GM12891 (cell line): ENCODE results near the gene FRMD5.

ENCODE experiments used
- POLR2A ChIP-seq: IDR thresholded peaks from 2 replicates; pipeline ENCODE4 v1.6.1; 2011; ENCODE audit warnings: low read depth, low read length, control low read depth
- POLR2AphosphoS5 ChIP-seq: IDR thresholded peaks from 2 replicates; pipeline ENCODE4 v1.6.1; 2011; ENCODE audit warnings: low read depth, low read length, control low read depth
- POU2F2 ChIP-seq: IDR thresholded peaks from 2 replicates; pipeline ENCODE4 v1.6.1; 2011; ENCODE audit warnings: low read depth, mild to moderate bottlenecking, control low read depth, low read length, moderate library complexity
- SPI1 ChIP-seq: IDR thresholded peaks from 2 replicates; pipeline ENCODE4 v1.6.1; 2011; ENCODE audit warnings: low read depth, low read length, control low read depth
- TAF1 ChIP-seq: IDR thresholded peaks from 2 replicates; pipeline ENCODE4 v1.6.1; 2011; ENCODE audit warnings: low read depth, low read length, control low read depth

- TF ChIP-seq POU2F2: no peak
- no peak for TF ChIP-seq POLR2A
- no peak for TF ChIP-seq TAF1
- no peak for TF ChIP-seq POLR2AphosphoS5
- TF ChIP-seq SPI1: no peak
Observed at GRCh38 chr15:44034334-44034733, 160.7 kb downstream of the FRMD5 start.
